ENCODE measurements around the gene ZBTB44.

- TF ChIP-seq CTCF (IDR thresholded peaks at IDR 0.05) (no peak), SMC3 (IDR thresholded peaks at IDR 0.05; ENCODE audit: low read depth, low read length) (no peak), USF1 (IDR thresholded peaks at IDR 0.05; ENCODE audit: borderline replicate concordance, low read depth) (no peak), RFX5 (IDR thresholded peaks at IDR 0.05; ENCODE audit: low read length) (no peak), TAF1 (IDR thresholded peaks at IDR 0.05; ENCODE audit: borderline replicate concordance, low read depth, low read length) (no peak), EP300 (IDR thresholded peaks at IDR 0.05; ENCODE audit: borderline replicate concordance in 1 of 2, low read depth in 1 of 2, low read length in 1 of 2) (no peak), EZH2phosphoT487 (IDR thresholded peaks at IDR 0.05; ENCODE audit: borderline replicate concordance, low read depth) (no peak), REST (IDR thresholded peaks at IDR 0.05; ENCODE audit: low read depth, low read length) (no peak), GABPA (IDR thresholded peaks at IDR 0.05; ENCODE audit: low read depth) (no peak), POLR2AphosphoS5 (IDR thresholded peaks at IDR 0.05; ENCODE audit: low read depth, low read length) (no peak)
- TF ChIP-seq, protein P1, sequence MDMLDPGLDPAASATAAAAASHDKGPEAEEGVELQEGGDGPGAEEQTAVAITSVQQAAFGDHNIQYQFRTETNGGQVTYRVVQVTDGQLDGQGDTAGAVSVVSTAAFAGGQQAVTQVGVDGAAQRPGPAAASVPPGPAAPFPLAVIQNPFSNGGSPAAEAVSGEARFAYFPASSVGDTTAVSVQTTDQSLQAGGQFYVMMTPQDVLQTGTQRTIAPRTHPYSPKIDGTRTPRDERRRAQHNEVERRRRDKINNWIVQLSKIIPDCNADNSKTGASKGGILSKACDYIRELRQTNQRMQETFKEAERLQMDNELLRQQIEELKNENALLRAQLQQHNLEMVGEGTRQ (IDR thresholded peaks at IDR 0.05; ENCODE audit: borderline replicate concordance, low read depth, low read length): no peak
These were observed 130.7 kb downstream of the ZBTB44 start for GRCh38 chr11:130183878-130184610.

All from SK-N-SH (cell line).